Mesenchymal stem cell (in vitro differentiated cells and primary cell): ENCODE data around the gene ACAA2.
"Not testable (repeated sequence)": the region's sequence is repeated elsewhere in the genome, so short reads cannot be mapped to it uniquely, and the experiment has no call there.

ENCODE experiments used
- DNase-seq: peaks from one replicate; pipeline ENCODE4 v3.0.0-alpha.2; 2013
- H2AFZ ChIP-seq: one replicate; pipeline ENCODE4 v1.6.1; 2013; ENCODE audit warnings: low read depth, mild to moderate bottlenecking, control low read depth, inconsistent platforms, low read length, moderate library complexity
- H2AK5ac ChIP-seq: 2 replicates; pipeline ENCODE4 v1.6.1; 2013; ENCODE audit warnings: low read length, moderate library complexity, mild to moderate bottlenecking, inconsistent platforms; ENCODE audit not compliant: severe bottlenecking
- H2BK120ac ChIP-seq: one replicate; pipeline ENCODE4 v1.6.1; 2013; ENCODE audit warnings: low read depth, mild to moderate bottlenecking, inconsistent platforms, low read length, moderate library complexity
- H2BK12ac ChIP-seq, 2 experiments: one replicate each; pipeline ENCODE4 v1.6.1; 2013; ENCODE audit warnings: inconsistent platforms in 2 of 2, low read length in 2 of 2, mild to moderate bottlenecking in 2 of 2, moderate library complexity in 2 of 2, control low read depth in 1 of 2
- H2BK15ac ChIP-seq: one replicate; pipeline ENCODE4 v1.6.1; 2013; ENCODE audit warnings: mild to moderate bottlenecking, low read depth, inconsistent platforms; ENCODE audit not compliant: poor library complexity, severe bottlenecking
- H2BK5ac ChIP-seq: 2 replicates; pipeline ENCODE4 v1.6.1; 2013; ENCODE audit warnings: low read depth, mild to moderate bottlenecking, low read length, control low read depth, inconsistent platforms; ENCODE audit not compliant: poor library complexity, severe bottlenecking
- H3K14ac ChIP-seq, 2 experiments: one replicate each; pipeline ENCODE4 v1.6.1; 2013; ENCODE audit warnings: inconsistent platforms in 2 of 2, low read length in 2 of 2, control low read depth in 1 of 2, mild to moderate bottlenecking in 1 of 2, moderate library complexity in 1 of 2
- H3K18ac ChIP-seq, 2 experiments: one replicate each; pipeline ENCODE4 v1.6.1; 2013; ENCODE audit warnings: inconsistent platforms in 2 of 2, low read length in 2 of 2, control low read depth in 1 of 2, low read depth in 1 of 2, mild to moderate bottlenecking in 1 of 2
- H3K23ac ChIP-seq, 2 experiments: one replicate each; pipeline ENCODE4 v1.6.1; 2013; ENCODE audit warnings: inconsistent platforms in 2 of 2, low read length in 2 of 2, mild to moderate bottlenecking in 2 of 2, moderate library complexity in 2 of 2, control low read depth in 1 of 2
- H3K27ac ChIP-seq: 2 replicates; pipeline ENCODE4 v1.5.1; 2013; ENCODE audit warnings: mild to moderate bottlenecking, moderate library complexity, low read length, control low read depth, inconsistent platforms; ENCODE audit not compliant: poor library complexity, severe bottlenecking
- H3K27me3 ChIP-seq, 2 experiments: 2 replicates each; pipeline versions ENCODE4 v1.6.1 to v1.7.0; 2013; ENCODE audit warnings: low read length in 2 of 2, mild to moderate bottlenecking in 2 of 2, moderate library complexity in 2 of 2, control low read depth in 1 of 2, inconsistent platforms in 1 of 2; ENCODE audit not compliant: control insufficient read depth in 1 of 2, insufficient read depth in 1 of 2
- H3K36me3 ChIP-seq, 2 experiments: 2 replicates each; pipeline versions ENCODE4 v1.6.1 to v1.7.0; 2013; ENCODE audit warnings: low read length in 2 of 2, control low read depth in 1 of 2, inconsistent platforms in 1 of 2, low read depth in 1 of 2, mild to moderate bottlenecking in 1 of 2; ENCODE audit not compliant: insufficient read depth in 2 of 2, control insufficient read depth in 1 of 2
- H3K4ac ChIP-seq, 2 experiments: one replicate each; pipeline ENCODE4 v1.6.1; 2013; ENCODE audit warnings: inconsistent platforms in 2 of 2, low read length in 2 of 2, mild to moderate bottlenecking in 2 of 2, moderate library complexity in 2 of 2, control low read depth in 1 of 2, low read depth in 1 of 2
- H3K4me1 ChIP-seq: 2 replicates; pipeline ENCODE4 v1.6.1; 2013; ENCODE audit warnings: low read depth, low read length, control low read depth; ENCODE audit not compliant: control insufficient read depth, insufficient read depth
- H3K4me2 ChIP-seq: 2 replicates; pipeline ENCODE4 v1.6.1; 2013; ENCODE audit warnings: low read length, mild to moderate bottlenecking, inconsistent platforms; ENCODE audit not compliant: poor library complexity, severe bottlenecking
- H3K4me3 ChIP-seq, 2 experiments: 2 replicates each; pipeline versions ENCODE4 v1.5.1 to v1.7.0; 2013; ENCODE audit warnings: low read length in 2 of 2, mild to moderate bottlenecking in 2 of 2, control low read depth in 1 of 2, low read depth in 1 of 2; ENCODE audit not compliant: insufficient read depth in 1 of 2
- H3K79me1 ChIP-seq: replicated peaks from 2 replicates; pipeline ENCODE4 v1.6.1; 2013; ENCODE audit warnings: mild to moderate bottlenecking, control low read depth, low read length, inconsistent platforms; ENCODE audit not compliant: poor library complexity, severe bottlenecking
- H3K9ac ChIP-seq: 2 replicates; pipeline ENCODE4 v1.7.0; 2013; ENCODE audit warnings: mild to moderate bottlenecking, low read length, moderate library complexity
- H3K9me3 ChIP-seq: 2 replicates; pipeline ENCODE4 v1.7.0; 2013; ENCODE audit warnings: mild to moderate bottlenecking, low read length; ENCODE audit not compliant: control insufficient read depth
- H4K8ac ChIP-seq: one replicate; pipeline ENCODE4 v1.6.1; 2013; ENCODE audit warnings: inconsistent platforms, mild to moderate bottlenecking, low read length, moderate library complexity
- H4K91ac ChIP-seq: one replicate; pipeline ENCODE4 v1.6.1; 2013; ENCODE audit warnings: mild to moderate bottlenecking, low read length, inconsistent platforms
- WGBS: methylation state at CpG from one replicate; pipeline ENCODE4 v1.1.7; 2013; ENCODE audit warnings: mixed read lengths; 5-methylcytosine and 5-hydroxymethylcytosine counted together

The ACAA2 gene

GRCh38 chr18:49786019-49786720 lies 27.2 kb downstream of the ACAA2 start:
- no peaks in the 10 kb centered on the region for H3K9me3 ChIP-seq
- no peaks in the 10 kb centered on the region for H3K27me3 ChIP-seq
- peaks cover 5% of the 10 kb centered on the region for H3K4me1 ChIP-seq
- H2BK120ac ChIP-seq, result no peak overlapping the region
- no peak overlapping the region for H3K4ac ChIP-seq
- no peak overlapping the region for H2AFZ ChIP-seq
- H2AK5ac ChIP-seq, result no peak overlapping the region
- H3K23ac ChIP-seq, result no peak overlapping the region
- no peak for DNase-seq
- no peak overlapping the region for H2BK5ac ChIP-seq
- H3K79me1 ChIP-seq, result no peaks in the 10 kb centered on the region
- no peak overlapping the region for H3K4me2 ChIP-seq
- H4K91ac ChIP-seq, result no peak overlapping the region
- no peak overlapping the region for H4K8ac ChIP-seq
- no peak overlapping the region for H2BK15ac ChIP-seq
- H3K27ac ChIP-seq, result no peak overlapping the region
- no peak overlapping the region for H2BK12ac ChIP-seq
- no peak overlapping the region for H3K4me3 ChIP-seq
- H3K36me3 ChIP-seq, result peaks cover under 1 to 78% of the 10 kb centered on the region in 2 experiments
- WGBS, result 100% methylated on average over 1 of the region's 1 CpG
- H3K14ac ChIP-seq, result no peak overlapping the region
- H3K18ac ChIP-seq, result no peak overlapping the region
- no peak overlapping the region for H3K9ac ChIP-seq

- Histone ChIP-seq H4K8ac (no peak overlapping the region), H3K27me3 (no peaks in the 10 kb centered on the region)
- WGBS, result 80% methylated on average over 1 of the region's 1 CpG
Observed at GRCh38 chr18:49784427-49785185, 28.7 kb downstream of the ACAA2 start.

GRCh38 chr18:49783631-49784030 lies 29.7 kb downstream of the ACAA2 start:
- not testable (repeated sequence) for H2BK120ac ChIP-seq, H3K14ac ChIP-seq, H3K79me1 ChIP-seq, H3K4me3 ChIP-seq, H4K91ac ChIP-seq, H2AK5ac ChIP-seq, H3K4me2 ChIP-seq, H2BK5ac ChIP-seq, H3K18ac ChIP-seq, H3K9me3 ChIP-seq, H2BK12ac ChIP-seq, H2AFZ ChIP-seq, H4K8ac ChIP-seq, H3K4me1 ChIP-seq, H2BK15ac ChIP-seq, H3K23ac ChIP-seq, DNase-seq, H3K27ac ChIP-seq, H3K4ac ChIP-seq, H3K27me3 ChIP-seq
- H3K9ac ChIP-seq, result peak overlapping the region; percentile 50
- peaks cover 5 to 73% of the 10 kb centered on the region in 2 experiments for H3K36me3 ChIP-seq
- 100% methylated on average over 3 of the region's 3 CpGs for WGBS

More at GRCh38 chr18:49784427-49785185, 28.7 kb downstream of the ACAA2 start:
- Histone ChIP-seq H2BK5ac (no peak overlapping the region), H2AFZ (no peak overlapping the region), H2BK12ac (no peak overlapping the region), H3K4me2 (no peak overlapping the region), H2BK120ac (no peak overlapping the region), H3K79me1 (no peaks in the 10 kb centered on the region), H3K9ac (peak overlapping the region; percentile 50), H3K4me3 (no peak overlapping the region), H3K9me3 (no peaks in the 10 kb centered on the region), H3K14ac (no peak overlapping the region), H3K27ac (no peak overlapping the region), H2BK15ac (no peak overlapping the region), H3K36me3 (peaks cover 5 to 77% of the 10 kb centered on the region in 2 experiments), H3K23ac (no peak overlapping the region), H3K18ac (no peak overlapping the region), H2AK5ac (no peak overlapping the region), H3K4ac (no peak overlapping the region), H3K4me1 (peaks cover 3% of the 10 kb centered on the region), H4K91ac (no peak overlapping the region)
- DNase-seq, result no peak

GRCh38 chr18:49778826-49779465 lies 34.4 kb downstream of the ACAA2 start:
- Histone ChIP-seq H3K4me1 (no peaks in the 10 kb centered on the region), H3K27ac (no peak overlapping the region), H3K23ac (no peak overlapping the region), H2AFZ (no peak overlapping the region), H2BK120ac (no peak overlapping the region), H2BK15ac (no peak overlapping the region), H2BK12ac (no peak overlapping the region), H3K14ac (peak overlapping the region in 1 of 2 experiments; percentile 18), H3K4me3 (no peak overlapping the region), H3K18ac (no peak overlapping the region), H4K91ac (no peak overlapping the region), H3K79me1 (no peaks in the 10 kb centered on the region), H2BK5ac (no peak overlapping the region), H3K36me3 (peaks cover 5 to 42% of the 10 kb centered on the region in 2 experiments), H3K4ac (no peak overlapping the region), H3K27me3 (no peaks in the 10 kb centered on the region), H2AK5ac (no peak overlapping the region), H4K8ac (no peak overlapping the region), H3K9me3 (no peaks in the 10 kb centered on the region), H3K9ac (no peak overlapping the region), H3K4me2 (no peak overlapping the region)
- no peak for DNase-seq
- 89% methylated on average over 8 of the region's 8 CpGs for WGBS
